GM18909 (cell line): ENCODE data around the gene GJB6.
A peak's percentile ranks its signal among the peaks of the same experiment; 100 is the strongest.
"Not testable (repeated sequence)": the region's sequence is repeated elsewhere in the genome, so short reads cannot be mapped to it uniquely, and the experiment has no call there.

Experiments used
- ATAC-seq: cut with Tn5 transposase; IDR thresholded peaks from one replicate; pipeline ENCODE4 v1.9.1; 2021; ENCODE audit warnings: mild to moderate bottlenecking; ENCODE audit not compliant: unreplicated experiment, poor library complexity

The GJB6 gene

DNA sequence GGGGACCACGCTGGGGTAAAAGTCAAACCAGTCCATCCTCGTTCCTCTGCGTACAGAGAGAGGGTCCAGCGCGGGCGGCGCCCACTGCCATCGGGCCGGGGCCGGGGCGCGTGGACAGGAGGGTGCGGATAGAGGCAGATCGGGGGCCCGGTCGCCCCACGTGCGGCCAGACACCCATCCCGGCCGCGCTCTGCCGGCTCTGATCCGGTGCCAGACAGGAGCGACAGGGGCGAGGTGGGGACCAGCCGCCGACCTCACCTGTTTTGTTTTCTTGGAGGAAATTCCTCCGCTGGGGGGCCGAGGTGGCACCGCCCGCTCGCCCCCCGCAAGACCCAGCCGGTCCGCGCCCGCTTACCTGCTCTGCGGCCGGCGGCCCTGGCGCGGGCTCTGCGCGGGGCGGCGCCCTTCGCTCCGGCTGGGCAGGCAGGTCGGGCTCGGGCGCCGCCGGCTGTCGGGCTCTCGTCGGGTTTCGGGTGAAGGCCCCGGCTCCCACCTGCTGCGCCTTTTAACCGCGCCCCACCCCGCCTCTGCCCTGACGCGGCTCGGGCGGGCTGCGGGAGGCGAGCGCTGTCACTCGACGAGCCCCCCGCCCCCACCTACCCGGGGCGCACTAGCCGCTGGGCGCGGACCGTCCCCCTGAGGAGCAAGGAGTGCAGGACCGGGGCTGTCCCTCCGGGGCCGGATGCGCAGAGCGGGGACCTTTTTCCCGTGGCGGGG lies at the start of gene GJB6:
GJB6 (minus strand) TSS at position 481 of the 717 bp plus-strand sequence. CDS start 8,839 bp downstream, outside the sequence.
- ATAC-seq: no peak

DNA sequence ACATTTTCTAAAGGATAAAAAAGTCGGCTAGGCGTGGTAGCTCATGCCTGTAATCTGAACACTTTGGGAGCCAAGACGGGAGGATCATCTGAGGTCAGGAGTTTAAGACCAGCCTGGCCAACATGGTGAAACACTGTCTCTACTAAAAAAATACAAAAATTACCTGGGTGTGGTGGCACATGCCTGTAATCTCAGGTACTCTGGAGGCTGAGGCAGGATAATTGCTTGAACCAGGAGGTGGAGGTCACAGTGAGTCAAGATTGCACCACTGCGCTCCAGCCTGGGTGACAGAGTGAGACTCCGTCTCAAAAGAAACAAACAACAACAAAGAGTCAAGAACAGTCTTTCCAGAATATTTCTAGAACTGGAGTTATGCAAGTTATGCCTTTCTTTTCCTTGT lies 44.8 kb upstream of the GJB6 start:
- ATAC-seq: not testable (repeated sequence)

DNA sequence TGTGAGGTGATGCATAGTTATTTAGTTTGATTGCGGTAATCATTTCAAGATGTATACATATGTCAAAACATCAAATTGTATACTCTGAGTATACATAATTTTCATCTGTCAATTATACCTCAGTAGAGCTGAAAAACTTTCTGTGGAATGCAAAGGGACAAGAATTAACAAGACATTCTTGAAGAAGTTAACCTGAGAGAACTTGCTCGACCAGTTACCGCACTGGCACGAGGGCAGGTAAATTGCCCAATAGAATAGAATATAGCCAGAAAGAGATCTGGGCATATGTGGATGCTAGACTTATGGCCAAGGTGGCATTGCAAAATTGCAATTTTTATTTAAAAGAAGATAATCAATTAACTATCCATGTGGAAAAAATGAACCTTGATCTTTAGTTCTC lies 42.3 kb upstream of the GJB6 start:
- ATAC-seq: no peak

DNA sequence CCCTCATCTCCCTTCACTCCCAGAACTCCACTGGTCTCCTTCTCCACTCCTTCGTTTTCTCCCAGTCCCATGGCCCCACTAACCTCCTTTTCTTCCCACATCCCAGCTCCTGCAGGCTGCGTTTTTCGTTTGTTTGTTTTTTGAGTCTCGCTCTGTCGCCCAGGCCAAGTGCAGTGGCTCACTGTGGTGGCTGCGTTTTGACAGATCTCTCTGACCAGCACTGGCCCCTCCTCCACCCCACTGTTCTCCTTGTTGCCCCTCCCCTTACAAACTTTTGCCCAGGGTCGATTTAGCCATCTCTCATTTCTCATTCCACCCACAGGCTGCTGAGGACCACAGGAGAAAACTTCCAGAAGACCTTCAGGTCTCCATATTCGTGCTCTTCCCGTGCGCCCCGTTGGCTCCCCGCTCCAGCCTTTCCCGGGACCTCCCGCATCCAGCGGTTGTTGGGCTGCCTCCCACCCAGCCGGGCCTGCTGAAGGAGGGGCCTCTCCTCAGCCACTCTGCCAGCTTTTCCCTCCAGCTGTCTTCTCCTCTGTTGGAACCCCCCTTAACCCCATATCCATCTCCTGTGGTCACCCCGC lies 40.6 kb upstream of the GJB6 start:
- no peak for ATAC-seq

DNA sequence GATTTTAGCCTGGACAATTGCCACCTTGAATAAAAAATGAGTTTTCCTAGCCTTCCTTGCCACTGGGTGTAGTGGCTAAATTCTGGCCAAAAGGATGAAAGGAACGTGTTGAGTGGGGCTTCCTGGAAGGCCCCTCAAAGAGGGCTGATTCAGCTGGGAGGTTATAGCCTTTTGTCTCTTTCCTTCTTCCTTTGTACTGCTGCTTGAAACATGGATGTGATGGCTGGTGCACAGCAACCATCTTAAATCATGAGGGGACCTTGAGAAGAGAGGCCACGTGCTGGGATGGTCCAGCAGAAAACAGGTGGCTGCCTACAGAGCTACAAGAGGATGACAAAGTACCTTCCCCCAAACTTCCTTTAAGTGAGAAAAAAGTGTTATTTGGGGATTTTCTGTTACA lies 40.0 kb upstream of the GJB6 start:
- ATAC-seq: no peak

DNA sequence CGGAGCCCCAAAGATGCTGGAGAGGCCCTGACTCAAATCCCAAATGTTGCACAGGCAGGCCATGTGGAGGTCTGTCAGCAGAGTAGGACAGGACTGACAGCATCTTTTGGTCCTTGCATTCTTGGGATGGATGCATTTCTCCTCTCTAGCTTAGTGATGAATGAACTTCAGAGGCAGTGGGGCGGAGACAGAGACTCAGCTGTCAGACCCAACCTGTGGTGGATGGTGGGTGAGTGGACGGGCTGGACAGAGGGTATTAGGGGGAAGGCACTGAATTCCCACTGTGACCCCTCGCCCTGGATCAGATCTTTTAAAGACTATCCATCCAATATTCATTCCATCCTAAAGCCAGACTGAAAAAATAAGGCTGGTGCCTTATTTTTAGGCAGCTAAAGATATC lies 39.3 kb upstream of the GJB6 start:
- ATAC-seq: no peak

DNA sequence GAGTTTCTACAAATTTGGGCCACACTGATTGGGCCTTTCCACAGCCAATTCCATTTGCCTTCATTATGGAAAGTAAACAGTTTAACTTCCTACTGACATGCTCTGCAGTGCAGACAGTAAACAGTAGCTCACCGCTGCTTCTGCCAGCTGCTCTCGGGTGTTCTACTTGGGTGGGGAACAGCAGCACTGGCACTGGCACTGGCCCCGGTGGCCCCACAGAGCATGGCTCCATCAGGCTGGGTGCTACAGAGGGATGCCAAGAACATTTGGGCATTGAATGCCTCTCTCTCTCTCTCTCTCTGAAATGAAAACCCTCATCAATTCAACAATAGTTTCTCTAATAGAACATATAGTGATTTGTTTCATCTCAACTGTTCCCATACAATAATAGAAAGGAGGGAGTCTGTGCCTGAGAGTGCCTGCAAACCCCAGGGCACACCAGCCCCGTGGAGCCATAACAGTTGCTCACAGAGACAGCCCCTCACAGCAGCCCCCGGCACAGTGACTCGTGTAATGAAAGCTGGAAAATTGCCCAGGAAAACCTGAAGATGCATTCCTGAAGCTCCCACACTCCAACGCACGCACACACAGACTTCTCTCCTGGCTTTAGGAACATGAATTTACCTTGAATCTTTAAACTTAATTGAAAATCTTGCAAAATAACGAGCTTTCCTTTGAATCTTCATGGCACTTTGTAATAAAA lies 38.2 kb upstream of the GJB6 start:
- no peak for ATAC-seq

DNA sequence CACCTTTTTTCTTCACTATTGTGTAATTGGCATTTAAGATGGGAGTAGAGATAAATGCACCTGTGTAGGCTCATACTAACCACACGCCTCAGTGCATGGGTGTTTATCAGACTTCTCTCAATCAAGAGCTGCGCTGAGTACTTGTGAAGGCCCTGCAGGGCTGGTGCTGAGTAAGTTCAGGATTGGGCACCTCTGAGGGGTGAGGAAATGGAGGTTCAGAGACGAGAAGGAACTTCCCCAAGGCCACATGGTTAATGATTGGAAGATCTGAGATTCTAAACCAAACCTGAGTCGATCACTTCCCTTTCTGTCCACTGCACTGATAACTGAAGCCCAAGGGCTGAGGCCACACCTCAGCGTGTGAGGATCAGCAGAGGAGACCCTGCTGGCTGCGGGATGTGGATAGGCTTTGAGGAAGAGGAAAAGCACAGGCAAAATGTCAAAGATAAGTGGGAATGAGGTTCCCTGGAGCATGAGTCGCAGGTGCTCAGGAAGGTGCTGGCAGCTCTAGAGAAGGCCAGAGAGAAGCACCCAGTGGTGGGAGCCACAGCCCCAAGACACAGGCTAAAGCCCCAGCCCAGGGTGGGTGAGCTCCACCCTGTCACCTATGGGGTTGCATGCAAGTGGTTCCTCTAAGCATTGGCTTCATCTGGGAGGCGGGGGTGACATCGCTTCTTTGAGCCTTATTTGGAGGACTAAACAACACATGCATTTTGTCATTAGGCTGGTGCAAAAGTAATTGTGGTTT lies 32.3 kb upstream of the GJB6 start:
- ATAC-seq: peak; percentile 99

DNA sequence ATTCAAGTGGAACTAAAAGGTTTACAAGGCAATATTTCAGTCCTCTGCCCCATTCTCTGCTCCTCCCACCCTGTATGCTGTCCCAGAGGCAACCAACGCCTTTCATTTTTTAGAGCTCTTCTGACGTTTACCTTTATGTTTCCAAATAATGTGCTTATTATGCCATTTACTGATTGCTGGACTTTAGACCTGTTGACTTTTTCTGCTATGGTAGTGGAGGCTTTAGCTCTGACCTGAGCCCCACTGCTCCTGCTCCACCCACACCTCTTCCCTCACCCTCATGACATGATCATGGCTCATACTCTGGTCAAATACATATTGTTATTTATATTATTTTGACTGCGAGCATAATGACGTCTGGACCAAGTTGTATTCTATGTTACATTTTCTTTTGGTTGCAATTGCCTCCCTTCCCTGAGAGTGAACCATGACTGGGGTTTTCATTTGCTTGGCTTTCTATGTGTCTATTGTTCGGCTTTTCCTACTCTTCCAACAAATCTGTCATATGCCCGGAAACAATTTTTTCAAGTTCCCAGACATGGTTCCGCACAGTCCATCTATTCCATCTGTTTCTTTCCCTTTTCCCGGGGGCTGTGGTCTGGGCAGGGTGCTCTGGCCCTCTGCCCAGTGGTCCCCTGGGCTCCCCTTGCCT lies 31.4 kb upstream of the GJB6 start:
- no peak for ATAC-seq

DNA sequence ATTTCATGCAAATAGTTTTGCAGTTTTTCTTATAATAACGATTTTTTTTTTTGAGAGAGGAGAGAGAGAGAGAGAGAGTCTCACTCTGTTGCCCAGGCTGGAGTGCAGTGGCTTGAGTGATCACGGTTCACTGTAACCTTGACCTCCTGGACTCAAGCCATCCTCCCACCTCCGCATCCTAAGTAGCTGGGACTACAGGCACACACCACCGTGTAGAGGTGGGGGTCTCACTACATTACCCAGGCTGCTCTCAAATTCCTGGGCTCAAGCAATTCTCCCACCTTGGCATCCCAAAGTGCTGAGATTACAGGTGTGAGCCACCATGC lies 26.8 kb upstream of the GJB6 start:
- no peak for ATAC-seq

DNA sequence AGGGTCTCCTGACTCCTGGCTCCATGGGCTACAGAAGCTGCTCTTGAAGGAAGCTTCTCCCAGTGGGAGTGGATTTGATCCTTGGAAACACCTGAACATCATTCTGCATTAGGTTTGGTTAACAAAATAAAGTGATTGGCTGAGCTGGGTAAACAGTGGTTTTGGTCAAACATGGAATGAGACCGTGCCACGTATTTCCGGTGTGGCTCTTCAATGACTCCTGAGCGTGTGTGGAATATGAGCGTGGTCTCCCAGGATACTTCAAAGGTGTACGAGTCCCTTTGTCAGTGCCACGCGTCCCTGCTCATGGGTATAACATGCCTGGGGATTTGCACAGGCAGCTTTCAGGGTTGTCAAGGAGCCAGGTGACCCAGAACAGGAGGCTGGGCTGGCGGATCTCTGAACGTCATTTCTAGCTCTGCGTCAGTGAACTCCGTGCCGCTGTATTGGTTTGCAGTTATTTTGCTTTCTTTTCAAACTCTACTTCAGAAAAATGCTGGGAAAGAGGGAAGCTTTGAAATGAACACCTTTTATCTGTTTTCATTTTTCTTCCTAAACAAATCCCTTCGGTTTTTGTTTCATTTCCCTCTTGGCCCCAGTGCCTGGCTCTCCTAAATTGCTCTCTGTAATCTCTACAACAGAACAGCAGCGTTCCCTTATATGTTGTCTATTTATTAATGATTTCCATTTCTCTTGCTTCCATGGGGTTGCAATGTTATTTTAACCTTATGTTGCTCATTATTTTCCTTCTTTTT lies 26.3 kb upstream of the GJB6 start:
- no peak for ATAC-seq

DNA sequence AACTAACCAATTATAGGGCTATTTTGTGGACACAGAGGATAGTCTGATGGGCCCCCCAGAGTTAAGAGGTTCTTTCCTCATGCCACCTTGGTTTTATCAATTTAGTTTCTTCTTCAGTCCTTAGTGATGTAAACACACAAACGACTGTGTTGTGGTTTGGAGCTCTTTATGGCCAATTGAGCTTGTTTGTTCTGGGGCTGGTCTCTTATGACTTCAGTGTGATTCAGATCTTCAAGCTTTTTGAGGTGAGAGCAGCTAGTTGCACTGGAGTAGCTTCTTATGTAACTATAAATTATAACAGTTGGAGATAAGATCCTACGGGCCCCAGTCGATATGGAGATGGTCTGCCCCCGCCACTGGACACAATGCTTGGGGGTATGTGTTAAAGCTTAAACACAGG lies 22.0 kb upstream of the GJB6 start:
- no peak for ATAC-seq

DNA sequence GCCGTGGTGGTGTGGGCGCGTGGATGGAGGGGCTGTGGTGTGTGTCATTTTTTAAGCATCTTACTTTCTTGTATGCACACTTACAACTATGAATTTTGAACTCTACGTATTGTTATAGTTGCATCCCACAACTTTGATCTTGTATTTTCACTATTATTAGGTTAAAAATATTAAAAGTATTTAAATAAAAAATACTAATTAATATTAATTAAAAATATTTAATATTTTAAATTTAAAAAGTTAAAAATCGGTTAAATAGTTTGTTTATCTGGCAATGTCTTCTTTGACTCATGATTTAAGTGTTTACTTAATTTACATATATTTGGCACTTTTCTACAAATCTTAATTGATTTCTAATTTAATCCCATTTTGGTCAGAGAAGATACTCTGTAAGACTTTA lies 17.8 kb upstream of the GJB6 start:
- no peak for ATAC-seq

DNA sequence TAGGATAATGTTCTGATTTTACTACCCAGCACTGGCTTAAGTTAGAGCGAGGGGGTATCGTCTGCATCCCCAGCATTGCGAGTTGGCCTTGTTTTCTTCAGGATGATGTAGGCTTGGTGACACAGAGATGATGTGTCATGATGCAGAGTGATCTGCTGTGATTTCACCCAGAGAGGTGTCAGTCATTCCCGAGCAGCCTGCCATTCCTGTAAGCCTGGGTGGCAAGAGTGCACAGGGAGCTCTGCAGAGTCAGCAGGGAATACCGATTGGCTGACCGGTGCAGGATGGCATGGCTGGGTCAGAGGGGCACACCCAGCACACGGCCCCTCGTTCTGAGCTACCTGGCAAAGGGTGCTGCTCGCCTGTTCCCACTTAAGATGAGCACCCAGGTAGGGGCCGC lies 15.8 kb upstream of the GJB6 start:
- ATAC-seq: no peak

DNA sequence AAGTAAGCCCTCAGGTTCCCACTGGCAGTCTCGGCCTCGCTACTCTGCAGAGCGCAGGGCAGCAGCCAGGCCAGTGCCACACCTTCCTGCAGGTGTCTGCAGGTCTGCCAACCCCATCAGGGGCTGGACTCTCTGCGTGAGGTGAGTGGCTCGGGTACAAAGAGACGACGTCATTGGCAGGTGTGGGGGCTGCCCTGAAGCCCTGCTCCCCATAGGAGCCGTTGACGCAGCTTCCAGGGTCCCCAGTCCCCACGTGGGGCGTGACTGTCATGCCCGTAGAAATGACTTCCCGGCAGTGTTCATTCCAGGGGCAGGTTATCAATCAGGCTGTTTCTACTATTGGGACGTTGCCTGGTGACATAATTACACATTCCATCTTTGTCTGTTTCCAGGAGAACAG lies 15.3 kb upstream of the GJB6 start:
- no peak for ATAC-seq

DNA sequence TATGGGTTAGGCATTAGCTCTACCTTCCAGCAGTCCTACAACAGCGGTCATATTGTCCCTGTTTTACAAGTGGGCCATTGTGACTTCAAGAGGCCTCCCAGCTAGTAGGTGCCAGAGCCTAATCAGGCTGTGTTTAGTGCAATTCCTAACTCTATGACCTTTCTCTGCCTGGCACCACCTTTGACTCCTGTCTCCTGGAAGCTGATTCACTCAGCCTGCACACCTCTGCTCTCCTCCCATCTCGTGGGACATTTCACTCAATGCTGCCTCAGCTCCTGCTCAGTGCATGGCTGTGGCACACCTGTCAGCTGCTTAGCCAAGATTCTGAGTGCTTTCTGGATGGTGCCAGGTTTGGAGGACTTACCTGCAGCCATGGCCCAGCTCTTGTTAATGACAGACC lies 9.5 kb upstream of the GJB6 start:
- no peak for ATAC-seq

DNA sequence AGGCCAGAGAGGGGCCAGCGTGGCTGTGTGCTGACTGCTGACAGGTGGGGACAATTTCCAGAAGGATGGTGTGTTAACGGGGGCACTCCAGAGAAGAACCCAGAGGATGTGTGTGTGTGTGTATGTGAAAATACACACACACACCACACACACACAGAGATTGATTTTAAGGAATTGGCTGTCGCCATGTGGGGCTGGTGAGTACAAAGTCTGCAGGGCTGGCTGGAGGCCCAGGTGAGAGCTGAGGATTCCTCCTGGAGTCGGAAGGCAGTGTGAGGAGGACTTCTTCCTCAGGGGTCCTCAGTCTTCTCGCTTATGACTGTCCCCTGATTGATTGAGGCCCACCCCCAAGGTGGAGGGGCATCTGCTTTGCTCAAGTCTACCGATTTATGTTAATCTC lies 7.6 kb upstream of the GJB6 start:
- ATAC-seq: no peak

DNA sequence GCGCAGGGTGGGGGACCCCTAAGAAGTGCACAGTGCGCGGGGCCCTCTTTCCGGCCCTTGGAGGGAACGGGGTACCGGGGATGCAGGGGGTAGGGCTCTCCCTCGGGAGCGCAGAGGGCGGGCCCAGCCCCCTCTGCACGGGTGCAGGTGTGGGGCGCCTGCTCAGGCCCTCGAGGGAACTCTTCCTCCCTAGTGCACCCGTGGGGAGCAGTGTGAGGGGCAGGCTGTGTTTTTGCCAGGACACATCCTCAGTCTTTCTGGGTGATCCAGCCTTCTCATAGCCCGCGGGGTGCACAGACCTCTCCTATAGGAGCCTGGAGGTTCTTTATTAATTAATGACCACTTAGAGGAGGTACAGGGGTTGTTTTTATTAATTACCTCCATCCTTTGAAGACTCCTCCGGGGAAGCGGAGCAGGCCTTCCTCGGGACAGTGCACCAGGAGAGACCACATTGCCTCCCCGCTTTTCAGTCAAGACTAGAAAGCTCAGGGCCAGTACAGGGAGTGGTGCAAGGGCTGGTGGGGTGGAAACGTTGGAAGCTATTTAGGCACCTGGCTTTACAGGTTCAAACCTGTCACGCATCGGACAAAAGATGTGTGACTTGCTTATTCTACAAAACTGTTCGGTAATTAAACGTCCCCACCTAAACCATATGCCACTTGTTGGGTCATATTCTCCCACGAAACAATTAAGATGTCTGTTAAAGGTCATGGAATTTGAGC lies 598 bp upstream of the GJB6 start:
- no peak for ATAC-seq
